GF-D8 (cell line): ENCODE measurements around the gene ATP13A4.

ENCODE experiments used
- DNase-seq: peaks from one replicate; lab custom pipeline; 2025; lab: John Stamatoyannopoulos, UW

Gene ATP13A4

DNA sequence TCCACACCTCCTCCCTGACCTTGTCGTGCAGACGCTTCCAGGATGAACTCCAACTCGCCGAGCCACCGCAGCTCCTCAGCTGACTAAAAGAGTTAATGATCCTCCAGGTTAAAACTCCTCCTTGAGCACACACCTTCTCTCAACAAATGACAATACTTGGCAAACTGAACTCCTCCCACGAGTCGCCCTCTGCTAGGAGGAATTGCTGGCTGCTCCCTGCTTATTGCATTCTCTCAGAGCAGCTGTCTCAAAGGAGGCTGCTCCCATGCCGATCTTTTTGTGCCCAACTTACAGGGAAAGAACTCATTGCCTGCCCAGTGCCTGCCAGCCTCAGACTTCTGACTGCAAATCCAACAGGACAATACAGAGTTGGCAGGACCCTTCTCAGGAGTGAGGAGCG, at the start of gene ATP13A4:
Gene ATP13A4 (minus strand): TSS at position 85 of the 400 bp plus-strand sequence. CDS start 96 bp downstream, outside the sequence.
- no peak for DNase-seq

DNA sequence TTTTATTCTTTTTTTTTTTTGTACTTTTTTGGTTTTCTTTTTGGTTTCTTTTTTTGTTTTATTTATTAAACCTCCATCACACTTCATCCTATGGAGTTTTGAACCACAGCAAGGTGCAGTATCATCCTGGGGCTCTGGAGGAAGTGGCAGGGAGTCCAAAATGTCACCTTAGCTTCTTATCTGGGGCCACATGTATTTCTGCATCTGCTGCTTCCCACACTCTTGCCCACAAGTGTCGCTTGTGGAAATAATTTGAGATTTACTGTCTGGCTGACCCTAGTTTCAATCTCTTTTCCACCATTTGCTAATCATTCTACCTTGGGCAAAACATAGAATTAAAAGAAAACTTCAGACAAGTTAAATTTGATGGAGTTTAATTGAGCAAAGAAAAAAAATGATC, 44.7 kb upstream of the ATP13A4 start:
- DNase-seq: no peak

DNA sequence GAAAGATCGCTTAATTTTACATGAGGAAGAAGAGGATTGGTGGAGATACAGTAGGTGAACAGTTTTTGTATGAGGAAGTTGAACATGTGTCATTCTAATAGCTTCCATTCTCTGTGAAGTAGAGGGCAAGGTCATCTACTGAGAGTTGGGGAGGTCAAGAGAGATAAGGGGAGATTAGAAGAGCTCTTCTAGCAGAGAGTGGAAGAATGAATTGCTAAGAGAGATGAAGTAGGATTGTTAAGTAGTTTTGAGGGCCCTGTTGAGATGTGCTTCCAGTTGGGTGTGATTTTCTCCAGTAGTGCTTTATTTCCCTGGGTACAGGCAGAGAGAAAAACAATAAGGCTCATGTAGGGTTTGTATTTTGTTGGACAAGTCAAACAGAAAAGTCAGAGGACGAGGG, 43.5 kb upstream of the ATP13A4 start:
- no peak for DNase-seq

GRCh38 chr3:193595939-193596487, 41.3 kb upstream of the ATP13A4 start:
- DNase-seq: no peak

DNA sequence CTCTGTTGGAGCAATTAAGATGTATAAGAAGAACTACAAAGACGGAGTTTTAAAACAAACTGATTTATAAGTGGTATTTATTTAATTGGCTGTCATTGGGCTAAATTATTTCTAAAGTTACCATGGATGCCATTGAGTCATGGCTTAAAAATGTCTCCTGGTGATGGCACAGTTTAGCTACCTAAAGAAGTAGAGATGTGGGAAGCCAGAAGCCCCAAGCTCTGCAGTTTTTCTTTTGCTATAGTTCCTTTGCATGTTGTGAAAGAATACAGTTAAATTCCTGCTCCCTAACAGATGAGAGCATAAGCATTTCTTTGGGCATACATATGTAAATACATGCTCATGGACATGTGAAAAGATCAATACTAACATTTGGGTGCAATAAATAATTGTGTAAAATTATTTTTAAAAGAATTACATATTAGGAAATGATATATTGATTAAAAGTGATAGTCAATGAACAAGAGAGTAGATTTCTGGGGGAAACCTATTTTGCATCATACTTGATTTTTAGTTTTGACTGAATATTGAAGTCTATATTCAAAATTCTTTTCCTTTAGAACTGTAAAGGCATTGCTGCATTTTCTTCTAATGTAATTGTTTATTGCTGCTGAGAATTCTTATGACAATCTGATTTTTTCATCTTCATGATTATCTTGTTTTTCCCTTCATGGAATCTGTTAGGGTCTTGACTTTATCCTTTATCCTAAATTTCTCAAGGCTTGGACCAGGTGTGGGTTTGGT, 40.4 kb upstream of the ATP13A4 start:
- DNase-seq: no peak

DNA sequence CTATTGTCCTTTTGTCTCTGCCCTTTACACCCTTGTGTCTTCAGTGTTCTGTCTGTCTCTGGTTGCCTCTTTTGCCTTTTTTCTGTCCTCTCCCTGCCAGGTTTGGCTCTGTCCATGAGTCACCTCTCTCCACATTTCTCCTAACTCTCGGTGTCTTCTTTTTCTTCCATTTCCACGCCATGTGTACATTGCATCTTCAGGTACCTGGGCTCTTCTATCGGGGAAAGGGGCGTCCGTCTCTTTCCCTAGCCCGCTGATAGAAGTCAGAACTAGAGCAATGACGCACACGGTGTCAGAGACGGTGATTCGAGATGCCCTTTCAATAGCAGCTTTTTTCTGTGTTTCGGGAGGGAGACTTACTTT, 39.0 kb upstream of the ATP13A4 start:
- DNase-seq: no peak

DNA sequence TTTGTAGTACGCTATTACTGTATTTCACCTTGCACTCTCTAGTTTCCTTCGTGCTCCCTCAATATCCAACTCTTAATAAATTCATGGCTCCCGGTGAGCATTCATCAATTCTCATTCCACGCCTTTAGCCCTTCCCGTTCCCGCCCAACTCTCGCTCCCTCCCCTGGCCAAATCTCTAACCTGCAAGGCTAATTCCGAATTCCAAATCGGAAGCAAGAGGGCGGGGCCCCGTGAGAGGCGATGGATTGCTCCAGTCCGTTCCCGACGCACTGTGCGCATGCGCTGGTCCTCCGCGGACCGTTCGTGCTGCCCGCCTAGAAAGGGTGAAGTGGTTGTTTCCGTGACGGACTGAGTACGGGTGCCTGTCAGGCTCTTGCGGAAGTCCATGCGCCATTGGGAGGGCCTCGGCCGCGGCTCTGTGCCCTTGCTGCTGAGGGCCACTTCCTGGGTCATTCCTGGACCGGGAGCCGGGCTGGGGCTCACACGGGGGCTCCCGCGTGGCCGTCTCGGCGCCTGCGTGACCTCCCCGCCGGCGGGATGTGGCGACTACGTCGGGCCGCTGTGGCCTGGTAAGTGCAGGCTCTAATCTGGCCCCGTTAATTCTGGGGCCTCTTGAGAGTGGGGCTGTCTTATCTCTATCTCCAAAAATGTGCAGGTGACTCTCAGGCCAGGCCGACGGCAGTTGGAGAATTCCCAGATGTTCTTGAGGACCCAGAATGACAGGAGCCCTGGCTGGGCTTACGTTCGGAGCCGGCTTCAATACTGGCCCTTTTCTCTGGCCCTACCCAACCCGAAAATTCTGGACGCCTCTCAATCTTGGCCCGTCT, 38.4 kb upstream of the ATP13A4 start, which contains the start of gene OPA1:
Gene OPA1 (plus strand): TSS at position 368 of the 827 bp plus-strand sequence. CDS start 170 bp downstream, at position 538.
- peak; percentile 92 for DNase-seq

DNA sequence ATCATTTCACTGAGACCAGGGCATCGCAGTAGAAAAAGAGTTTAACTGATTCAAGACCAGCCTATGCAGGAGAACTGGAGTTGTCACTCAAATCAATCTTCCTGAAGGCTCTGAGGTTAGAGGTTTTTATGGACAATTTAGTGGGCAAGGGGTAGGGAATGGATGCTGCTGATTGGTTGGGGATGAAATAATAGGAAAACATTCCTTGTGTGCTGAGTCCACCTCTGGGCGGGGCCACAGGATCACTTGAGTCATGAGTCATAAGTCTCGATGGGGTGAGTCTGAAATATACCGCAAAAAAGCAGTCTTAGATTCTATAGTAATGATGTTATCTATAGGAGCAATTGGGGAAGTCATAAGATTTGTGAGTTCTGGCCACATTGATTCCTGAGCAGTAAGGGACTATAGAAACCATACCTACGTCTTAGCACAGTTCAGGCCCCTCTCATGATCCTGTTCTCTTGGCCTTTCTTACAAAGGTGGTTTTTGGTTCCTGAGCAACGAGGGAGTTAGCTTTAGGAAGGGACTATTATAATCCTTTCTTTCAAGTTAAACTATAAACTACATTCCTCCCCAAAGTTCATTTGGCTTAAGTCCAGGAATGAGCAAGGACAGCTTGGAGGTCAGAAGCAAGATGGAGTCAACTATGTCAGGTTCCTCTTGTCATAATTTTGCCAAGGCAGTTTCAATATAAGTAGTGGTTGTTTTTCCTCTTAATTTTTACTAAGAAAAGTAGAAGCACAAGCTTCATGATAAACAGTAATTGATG, 35.6 kb upstream of the ATP13A4 start:
- no peak for DNase-seq

DNA sequence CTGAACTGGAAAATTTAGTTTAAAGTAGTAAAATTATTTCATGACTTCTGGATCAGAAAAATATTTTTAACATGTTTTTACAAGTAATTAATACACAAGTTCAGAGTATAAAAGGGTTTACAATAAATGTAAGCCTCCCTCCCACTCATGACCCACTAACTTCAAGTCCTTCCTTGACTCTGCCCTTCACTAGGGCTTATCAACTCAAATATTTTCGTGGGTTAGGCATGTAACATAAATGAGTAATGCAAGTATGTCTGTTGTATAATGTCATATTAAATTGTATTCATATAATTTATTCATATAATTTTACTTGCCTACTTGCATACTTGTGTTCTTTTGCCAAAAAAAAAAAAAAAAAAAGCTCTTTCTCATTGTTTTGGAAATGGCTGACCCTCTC, 34.9 kb upstream of the ATP13A4 start:
- DNase-seq: no peak

DNA sequence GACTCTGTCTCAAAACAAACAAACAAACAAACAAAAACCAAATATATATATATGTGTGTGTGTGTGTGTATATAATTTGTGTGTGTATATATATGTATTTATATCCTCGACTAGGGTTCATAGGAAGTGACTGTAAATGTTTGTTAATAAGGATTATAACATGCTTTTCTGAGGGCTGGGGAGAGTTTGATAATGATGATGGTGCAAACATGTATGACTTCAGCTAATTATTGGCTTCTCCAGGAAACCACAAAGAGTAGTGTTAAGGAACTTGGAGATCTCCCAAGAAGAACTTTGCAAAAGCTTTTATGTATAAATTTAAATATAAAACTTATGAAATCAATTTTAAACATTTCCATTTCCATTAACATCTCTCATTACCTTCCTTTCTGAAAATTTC, 34.4 kb upstream of the ATP13A4 start:
- no peak for DNase-seq

DNA sequence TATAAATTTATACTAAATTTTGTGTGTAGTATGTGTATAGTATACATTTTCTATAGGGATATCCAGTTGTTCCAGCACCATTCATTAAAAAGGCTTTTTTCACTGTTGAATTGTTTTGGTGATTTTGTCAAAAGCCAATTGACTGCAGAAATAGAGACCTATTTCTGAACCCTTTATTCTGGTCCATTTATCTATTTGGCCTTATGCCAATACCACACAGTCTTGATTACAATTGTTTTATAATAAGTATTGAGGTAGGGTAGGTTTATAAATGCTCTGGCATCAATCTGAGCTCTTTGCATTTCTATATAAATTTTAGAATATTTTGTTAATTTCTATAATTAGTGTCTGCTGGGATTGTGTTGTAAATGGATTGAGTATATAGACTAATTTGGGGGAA, 31.8 kb upstream of the ATP13A4 start:
- DNase-seq: no peak

DNA sequence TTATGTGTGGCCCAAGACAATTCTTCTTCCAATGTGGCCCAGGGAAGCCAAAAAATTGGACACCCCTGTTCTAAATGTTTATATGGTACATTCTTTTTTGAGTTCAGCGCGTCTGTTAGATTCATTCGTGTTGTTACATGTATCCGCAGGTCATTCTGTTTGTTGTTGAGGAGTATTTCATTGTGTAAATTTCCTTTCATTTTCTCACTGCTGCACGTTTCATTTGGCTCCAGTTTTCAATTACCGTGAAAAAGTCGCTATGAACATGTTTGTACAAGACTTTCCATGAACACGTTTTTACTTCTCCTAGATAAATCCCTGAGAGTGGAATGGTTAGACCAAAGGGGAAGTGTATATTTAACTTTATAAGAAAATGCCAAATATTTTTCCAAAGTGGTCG, 30.8 kb upstream of the ATP13A4 start:
- DNase-seq: no peak

DNA sequence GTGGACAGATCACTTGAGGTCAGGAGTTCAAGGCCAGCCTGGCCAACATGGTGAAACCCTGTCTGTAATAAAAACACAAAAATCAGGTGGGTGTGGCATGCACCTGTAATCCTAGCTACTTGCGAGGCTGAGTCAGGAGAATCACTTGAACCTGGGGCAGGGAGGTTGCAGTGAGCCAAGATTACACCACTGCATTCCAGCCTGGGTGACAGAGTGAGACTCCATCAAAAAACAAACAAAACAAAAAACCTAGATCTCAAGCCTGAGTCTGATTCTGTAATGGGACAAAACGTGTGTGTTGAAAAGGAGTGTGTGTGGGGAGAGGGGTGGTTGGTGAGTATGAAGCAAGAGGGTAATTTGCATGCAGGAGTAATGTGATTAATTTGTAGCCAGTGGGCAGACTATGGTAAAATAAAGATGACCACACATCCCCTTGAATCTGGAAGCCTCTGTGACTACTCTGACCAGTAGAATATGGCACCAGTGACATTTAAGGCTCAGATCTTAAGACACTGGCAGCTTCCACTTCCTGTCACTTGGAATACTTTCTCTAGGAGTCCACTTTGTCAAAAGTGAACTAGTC, 19.9 kb upstream of the ATP13A4 start:
- DNase-seq: no peak

DNA sequence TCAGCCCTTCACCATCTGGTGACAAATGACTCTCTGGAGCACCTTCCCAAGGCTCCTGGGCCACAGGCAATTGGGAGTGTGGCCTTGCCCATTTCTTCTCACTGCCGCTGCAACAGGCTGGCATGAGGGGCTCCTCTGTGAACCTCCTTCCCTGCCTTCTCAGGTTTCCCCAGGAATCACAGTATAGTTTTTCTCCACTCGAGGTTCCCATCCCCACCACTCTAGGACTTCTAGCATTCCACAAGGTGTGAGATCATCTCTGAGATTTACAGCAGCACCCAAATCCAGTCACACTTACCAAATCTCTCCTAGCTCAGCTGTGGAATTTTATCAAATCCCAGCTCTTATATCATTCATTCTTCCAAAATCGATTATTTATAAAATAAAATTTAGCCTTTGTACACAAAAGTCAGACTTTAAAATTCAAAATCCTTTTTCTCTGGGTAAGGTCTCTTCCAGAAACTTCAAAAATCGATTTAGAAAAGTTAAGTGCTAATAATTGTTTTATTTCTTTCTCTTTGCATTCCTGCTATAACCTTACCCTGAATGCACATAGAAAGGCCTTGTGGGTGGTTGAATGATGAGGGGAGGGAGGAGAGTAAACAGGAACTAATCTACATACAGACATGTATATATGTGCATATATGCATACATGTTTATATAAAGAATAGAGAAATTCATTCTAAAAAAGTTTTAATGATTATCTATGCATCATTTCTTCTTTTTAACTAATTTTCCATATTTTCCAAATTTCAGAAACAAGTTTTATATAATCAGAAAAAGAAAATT, 18.9 kb upstream of the ATP13A4 start:
- no peak for DNase-seq

GRCh38 chr3:193572426-193572908, 17.8 kb upstream of the ATP13A4 start:
- DNase-seq: no peak

DNA sequence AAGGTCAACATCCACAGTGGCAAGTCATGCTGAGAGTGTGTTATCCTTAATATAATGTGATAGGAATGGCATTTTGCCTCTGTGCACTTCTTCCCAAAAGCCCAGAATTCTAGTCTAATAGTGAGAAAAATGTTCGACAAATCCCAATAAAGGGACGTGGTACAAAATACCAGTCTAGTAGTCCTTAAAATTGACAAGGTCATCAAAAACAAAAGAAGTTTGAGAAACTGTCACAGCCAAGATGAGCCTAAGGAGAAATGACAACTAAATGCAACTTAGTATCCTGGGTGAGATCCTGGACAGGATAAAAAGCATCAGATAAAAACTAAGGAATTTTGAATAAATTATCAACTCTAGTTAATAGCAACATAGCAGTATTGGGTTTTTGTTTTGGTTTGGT, 14.4 kb upstream of the ATP13A4 start:
- DNase-seq: no peak

- no peak for DNase-seq
Measured at GRCh38 chr3:193564012-193564411, 9.3 kb upstream of the ATP13A4 start.

GRCh38 chr3:193563426-193563825, 8.7 kb upstream of the ATP13A4 start:
- DNase-seq: no peak

- DNase-seq: no peak
Measured at GRCh38 chr3:193560870-193561269, 6.2 kb upstream of the ATP13A4 start.

- DNase-seq: no peak
Measured at GRCh38 chr3:193560091-193560490, 5.4 kb upstream of the ATP13A4 start.

- no peak for DNase-seq
Measured at GRCh38 chr3:193559100-193559499, 4.4 kb upstream of the ATP13A4 start.
